Chondrocyte (in vitro differentiated cells): Measurements from ENCODE around the gene IL18BP. TPM values are rescaled to one million over a fixed set of nuclear protein-coding genes. Genes with fewer than 3 reads are reported as not detected.

Experiments
- DNase-seq: peaks from one replicate; pipeline ENCODE4 v3.0.0; 2021; ENCODE audit warnings: mixed read lengths, low spot score
- H3K27ac Mint-ChIP-seq: one replicate; pipeline ENCODE4 v1.8.0; 2021; ENCODE audit warnings: mild to moderate bottlenecking, moderate library complexity, mixed read lengths; ENCODE audit not compliant: unreplicated experiment
- H3K27me3 Mint-ChIP-seq: 2 replicates; pipeline ENCODE4 v1.8.0; 2021; ENCODE audit warnings: low read depth, mixed read lengths
- H3K36me3 Mint-ChIP-seq: 2 replicates; pipeline ENCODE4 v1.8.0; 2021; ENCODE audit warnings: low read depth, mixed read lengths
- H3K4me1 Mint-ChIP-seq: 2 replicates; pipeline ENCODE4 v1.8.0; 2021; ENCODE audit warnings: low read depth, mild to moderate bottlenecking, mixed read lengths
- H3K4me3 Mint-ChIP-seq: one replicate; pipeline ENCODE4 v1.8.0; 2021; ENCODE audit warnings: mild to moderate bottlenecking, moderate library complexity, mixed read lengths; ENCODE audit not compliant: unreplicated experiment
- H3K9me3 Mint-ChIP-seq: 2 replicates; pipeline ENCODE4 v1.8.0; 2021; ENCODE audit warnings: low read depth, mixed read lengths
- CTCF ChIP-seq: fragments of 200-600 bp; sonication (generic); IDR thresholded peaks from 2 replicates; pipeline ENCODE4 v1.5.0; 2021; ENCODE audit warnings: antibody characterized with exemption, mild to moderate bottlenecking, moderate library complexity
- total RNA-seq: library from RNA; stranded (reverse); gene quantifications from 3 replicates; pipeline ENCODE4 v1.2.1, GENCODE V29; 2021

IL18BP gene
- total RNA-seq, 1 donor from 2014 or later, result 9.6 TPM

GRCh38 chr11:72014761-72015320 lies 16.1 kb downstream of the IL18BP start:
- H3K36me3 Mint-ChIP-seq, result peaks cover 57% of the 10 kb centered on the region
- H3K9me3 Mint-ChIP-seq, result no peaks in the 10 kb centered on the region
- H3K4me3 Mint-ChIP-seq, result no peak overlapping the region
- DNase-seq, result no peak
- no peak for TF ChIP-seq CTCF
- H3K27ac Mint-ChIP-seq, result peak overlapping the region; percentile 66
- no peaks in the 10 kb centered on the region for H3K27me3 Mint-ChIP-seq
- peaks cover 8% of the 10 kb centered on the region for H3K4me1 Mint-ChIP-seq

- Mint-ChIP-seq H3K27me3 (no peaks in the 10 kb centered on the region), H3K36me3 (peaks cover 62% of the 10 kb centered on the region), H3K4me3 (no peak overlapping the region), H3K4me1 (peaks cover 8% of the 10 kb centered on the region), H3K9me3 (no peaks in the 10 kb centered on the region), H3K27ac (no peak overlapping the region)
- peak; percentile 71 for TF ChIP-seq CTCF
- no peak for DNase-seq
These were observed 16.9 kb downstream of the IL18BP start for GRCh38 chr11:72015511-72016061.

- no peak for TF ChIP-seq CTCF
- H3K36me3 Mint-ChIP-seq, result peaks cover 67% of the 10 kb centered on the region
- H3K4me3 Mint-ChIP-seq, result no peak overlapping the region
- H3K9me3 Mint-ChIP-seq, result no peaks in the 10 kb centered on the region
- H3K27me3 Mint-ChIP-seq, result no peaks in the 10 kb centered on the region
- no peak overlapping the region for H3K27ac Mint-ChIP-seq
- no peak for DNase-seq
- peaks cover 6% of the 10 kb centered on the region for H3K4me1 Mint-ChIP-seq
These were observed 19.5 kb downstream of the IL18BP start for GRCh38 chr11:72018171-72018570.

GRCh38 chr11:72023335-72023734 lies 24.6 kb downstream of the IL18BP start:
- no peaks in the 10 kb centered on the region for H3K9me3 Mint-ChIP-seq
- H3K4me1 Mint-ChIP-seq, result peaks cover 14% of the 10 kb centered on the region
- no peaks in the 10 kb centered on the region for H3K27me3 Mint-ChIP-seq
- H3K27ac Mint-ChIP-seq, result no peak overlapping the region
- no peak for TF ChIP-seq CTCF
- H3K4me3 Mint-ChIP-seq, result no peak overlapping the region
- DNase-seq, result no peak
- peaks cover 36% of the 10 kb centered on the region for H3K36me3 Mint-ChIP-seq

- Mint-ChIP-seq H3K9me3 (no peaks in the 10 kb centered on the region), H3K36me3 (peaks cover 30% of the 10 kb centered on the region)
- no peak for TF ChIP-seq CTCF
These were observed 25.5 kb downstream of the IL18BP start for GRCh38 chr11:72024069-72024754.

More at GRCh38 chr11:72024069-72024754, 25.5 kb downstream of the IL18BP start:
- peaks cover 14% of the 10 kb centered on the region for H3K4me1 Mint-ChIP-seq
- no peak overlapping the region for H3K4me3 Mint-ChIP-seq
- no peaks in the 10 kb centered on the region for H3K27me3 Mint-ChIP-seq
- DNase-seq, result no peak
- H3K27ac Mint-ChIP-seq, result peak overlapping the region; percentile 41
